Measurements from ENCODE around the gene TP53BP2. TPM values are rescaled to one million over a fixed set of nuclear protein-coding genes. Genes with fewer than 3 reads are reported as not detected.
"Not testable (repeated sequence)": the region's sequence is repeated elsewhere in the genome, so short reads cannot be mapped to it uniquely, and the experiment has no call there.

TP53BP2 gene
- total RNA-seq, 1 experiment from 2014 or later, result 40.4 TPM

- DNase-seq (ENCODE audit: low read depth in 1 of 2, low spot score in 2 of 2), result no peak
- peaks cover 59% of the 10 kb centered on the region for H3K36me3 ChIP-seq
- H3K4me1 ChIP-seq (replicated peaks), result peaks cover 14% of the 10 kb centered on the region
- no peak overlapping the region for H3K4me3 ChIP-seq
- no peak overlapping the region for H3K27ac ChIP-seq
- no peaks in the 10 kb centered on the region for H3K27me3 ChIP-seq (replicated peaks)
- no peaks in the 10 kb centered on the region for H3K9me3 ChIP-seq (replicated peaks)
Observed at GRCh38 chr1:223738465-223739365, 107.0 kb downstream of the TP53BP2 start.

- Histone ChIP-seq H3K36me3 (peaks cover 64% of the 10 kb centered on the region), H3K9me3 (replicated peaks) (no peaks in the 10 kb centered on the region), H3K27me3 (replicated peaks) (no peaks in the 10 kb centered on the region), H3K4me1 (replicated peaks) (peaks cover 23% of the 10 kb centered on the region), H3K27ac (peak overlapping the region; percentile 47), H3K4me3 (no peak overlapping the region)
- DNase-seq (ENCODE audit: low read depth in 1 of 2, low spot score in 2 of 2), result peak in 1 of 2 experiments; percentile 49
Observed at GRCh38 chr1:223737342-223737741, 108.4 kb downstream of the TP53BP2 start.

- Histone ChIP-seq H3K27ac (0 out of 2 replicates have a peak overlapping the region, but pooled peaks have one; percentile 47), H3K36me3 (peaks cover 65% of the 10 kb centered on the region), H3K4me1 (replicated peaks) (peaks cover 30% of the 10 kb centered on the region)
- H3K27me3 ChIP-seq (replicated peaks); H3K9me3 ChIP-seq (replicated peaks); DNase-seq (ENCODE audit: low read depth in 1 of 2, low spot score in 2 of 2); H3K4me3 ChIP-seq: not testable (repeated sequence)
Observed at GRCh38 chr1:223736638-223737037, 109.1 kb downstream of the TP53BP2 start.

- Histone ChIP-seq H3K36me3 (peaks cover 60% of the 10 kb centered on the region), H3K9me3 (replicated peaks) (no peaks in the 10 kb centered on the region), H3K4me1 (replicated peaks) (peaks cover 44% of the 10 kb centered on the region), H3K27me3 (replicated peaks) (no peaks in the 10 kb centered on the region), H3K4me3 (no peak overlapping the region), H3K27ac (no peak overlapping the region)
- no peak for DNase-seq (ENCODE audit: low read depth in 1 of 2, low spot score in 2 of 2)
Observed at GRCh38 chr1:223733898-223734852, 111.6 kb downstream of the TP53BP2 start.

GRCh38 chr1:223732993-223733798, 112.6 kb downstream of the TP53BP2 start:
- Histone ChIP-seq H3K4me1 (replicated peaks) (peaks cover 44% of the 10 kb centered on the region), H3K4me3 (no peak overlapping the region), H3K36me3 (peaks cover 61% of the 10 kb centered on the region), H3K27me3 (replicated peaks) (no peaks in the 10 kb centered on the region), H3K27ac (no peak overlapping the region), H3K9me3 (replicated peaks) (no peaks in the 10 kb centered on the region)
- DNase-seq (ENCODE audit: low read depth in 1 of 2, low spot score in 2 of 2), result no peak

- no peak overlapping the region for H3K4me3 ChIP-seq
- peak overlapping the region; percentile 17 for H3K27ac ChIP-seq
- DNase-seq (ENCODE audit: low read depth in 1 of 2, low spot score in 2 of 2), result no peak
- H3K4me1 ChIP-seq (replicated peaks), result peaks cover 48% of the 10 kb centered on the region
- H3K27me3 ChIP-seq (replicated peaks), result no peaks in the 10 kb centered on the region
- peaks cover 71% of the 10 kb centered on the region for H3K36me3 ChIP-seq
- no peaks in the 10 kb centered on the region for H3K9me3 ChIP-seq (replicated peaks)
Observed at GRCh38 chr1:223731133-223731770, 114.5 kb downstream of the TP53BP2 start.

- Histone ChIP-seq H3K4me3 (no peak overlapping the region), H3K27me3 (replicated peaks) (no peaks in the 10 kb centered on the region), H3K4me1 (replicated peaks) (peaks cover 55% of the 10 kb centered on the region), H3K9me3 (replicated peaks) (no peaks in the 10 kb centered on the region), H3K36me3 (peaks cover 72% of the 10 kb centered on the region), H3K27ac (peak overlapping the region; percentile 17)
- no peak for DNase-seq (ENCODE audit: low read depth in 1 of 2, low spot score in 2 of 2)
Observed at GRCh38 chr1:223730479-223731132, 115.1 kb downstream of the TP53BP2 start.

- Histone ChIP-seq H3K36me3 (peaks cover 77% of the 10 kb centered on the region), H3K4me1 (replicated peaks) (peaks cover 62% of the 10 kb centered on the region), H3K27ac (no peak overlapping the region)
Observed at GRCh38 chr1:223729906-223730305, 115.8 kb downstream of the TP53BP2 start.

More at GRCh38 chr1:223729906-223730305, 115.8 kb downstream of the TP53BP2 start:
- Histone ChIP-seq H3K4me3 (no peak overlapping the region), H3K9me3 (replicated peaks) (no peaks in the 10 kb centered on the region), H3K27me3 (replicated peaks) (no peaks in the 10 kb centered on the region)
- no peak for DNase-seq (ENCODE audit: low read depth in 1 of 2, low spot score in 2 of 2)

Other genes starting within 250 kb of the TP53BP2 start
- not detected in 2 replicates for gene CAPN8, start 180.2 kb downstream of the TP53BP2 start, total RNA-seq (2014; rRNA removed; shearing (Covaris generic))
- 143 and 155 TPM in 2 replicates for gene CAPN2, start 133.4 kb downstream of the TP53BP2 start, total RNA-seq (2014; rRNA removed; shearing (Covaris generic))